Mesendoderm (in vitro differentiated cells): Measurements from ENCODE around the gene IFNA21. TPM values are rescaled to one million over a fixed set of nuclear protein-coding genes. Genes with fewer than 3 reads are reported as not detected.
A peak's percentile ranks its signal among the peaks of the same experiment; 100 is the strongest.
"Not testable (repeated sequence)": the region's sequence is repeated elsewhere in the genome, so short reads cannot be mapped to it uniquely, and the experiment has no call there.

Experiments
- DNase-seq: peaks from one replicate; pipeline ENCODE4 v3.0.0; 2013
- H2AK5ac ChIP-seq: 2 replicates; pipeline ENCODE4 v1.6.1; 2013; ENCODE audit warnings: low read length, inconsistent platforms
- H2BK120ac ChIP-seq: 2 replicates; pipeline ENCODE4 v1.6.1; 2013; ENCODE audit warnings: low read depth, mild to moderate bottlenecking, low read length, moderate library complexity, mixed read lengths
- H2BK15ac ChIP-seq: replicated peaks from 2 replicates; pipeline ENCODE4 v1.6.1; 2013; ENCODE audit warnings: low read depth, mild to moderate bottlenecking, moderate library complexity
- H2BK5ac ChIP-seq: 2 replicates; pipeline ENCODE4 v1.6.1; 2013; ENCODE audit warnings: low read length, inconsistent platforms
- H3K18ac ChIP-seq: 2 replicates; pipeline ENCODE4 v1.6.1; 2013; ENCODE audit warnings: mild to moderate bottlenecking, low read length, mixed read lengths
- H3K23ac ChIP-seq: one replicate; pipeline ENCODE4 v1.6.1; 2013; ENCODE audit warnings: low read length
- H3K27ac ChIP-seq: 2 replicates; pipeline ENCODE4 v1.5.1; 2013; ENCODE audit warnings: low read depth, mild to moderate bottlenecking, inconsistent platforms, low read length, moderate library complexity
- H3K27me3 ChIP-seq: 2 replicates; pipeline ENCODE4 v1.6.1; 2013; ENCODE audit warnings: low read length, control low read depth, mild to moderate bottlenecking, inconsistent platforms; ENCODE audit not compliant: insufficient read depth, poor library complexity
- H3K36me3 ChIP-seq: 2 replicates; pipeline ENCODE4 v1.6.1; 2013; ENCODE audit warnings: low read length, inconsistent platforms; ENCODE audit not compliant: control insufficient read depth, insufficient read depth
- H3K4ac ChIP-seq: one replicate; pipeline ENCODE4 v1.6.1; 2013; ENCODE audit warnings: low read depth, mild to moderate bottlenecking, low read length, moderate library complexity
- H3K4me1 ChIP-seq: 2 replicates; pipeline ENCODE4 v1.6.1; 2013; ENCODE audit warnings: low read depth, low read length, inconsistent platforms; ENCODE audit not compliant: control insufficient read depth
- H3K4me2 ChIP-seq: 2 replicates; pipeline ENCODE4 v1.6.1; 2013; ENCODE audit warnings: low read length
- H3K4me3 ChIP-seq: 2 replicates; pipeline ENCODE4 v1.5.1; 2013; ENCODE audit warnings: mild to moderate bottlenecking, low read length
- H3K56ac ChIP-seq: one replicate; pipeline ENCODE4 v1.6.1; 2013; ENCODE audit warnings: low read length
- H3K79me1 ChIP-seq: 2 replicates; pipeline ENCODE4 v1.6.1; 2013; ENCODE audit warnings: low read length, inconsistent platforms
- H3K79me2 ChIP-seq: 2 replicates; pipeline ENCODE4 v1.6.1; 2013; ENCODE audit warnings: mild to moderate bottlenecking, low read length; ENCODE audit not compliant: control insufficient read depth, insufficient read depth
- H3K9ac ChIP-seq: 2 replicates; pipeline ENCODE4 v1.6.1; 2013; ENCODE audit warnings: low read length, inconsistent platforms
- H4K5ac ChIP-seq: one replicate; pipeline ENCODE4 v1.6.1; 2013; ENCODE audit warnings: low read length
- H4K8ac ChIP-seq: one replicate; pipeline ENCODE4 v1.6.1; 2013; ENCODE audit warnings: low read depth, mild to moderate bottlenecking, control low read depth, low read length, moderate library complexity
- WGBS: extraction: QIAGEN DNeasy Blood & Tissue Kit; methylation state at CpG from one replicate; pipeline ENCODE4 v1.1.7; 2013; ENCODE audit warnings: low lambda C conversion rate, missing lambda C conversion rate; ENCODE audit not compliant: insufficient coverage; ENCODE audit errors: extremely low coverage; 5-methylcytosine and 5-hydroxymethylcytosine counted together
- polyA plus RNA-seq, 2 experiments: library from polyadenylated mRNA; stranded (reverse); fragments of 200-250 nt; gene quantifications; one replicate each; pipeline ENCODE4 v1.2.3, GENCODE V29; 2013

The IFNA21 gene
- polyA plus RNA-seq (2013, experiment 1 of 2): not detected
- polyA plus RNA-seq (2013, experiment 2 of 2): not detected

DNA sequence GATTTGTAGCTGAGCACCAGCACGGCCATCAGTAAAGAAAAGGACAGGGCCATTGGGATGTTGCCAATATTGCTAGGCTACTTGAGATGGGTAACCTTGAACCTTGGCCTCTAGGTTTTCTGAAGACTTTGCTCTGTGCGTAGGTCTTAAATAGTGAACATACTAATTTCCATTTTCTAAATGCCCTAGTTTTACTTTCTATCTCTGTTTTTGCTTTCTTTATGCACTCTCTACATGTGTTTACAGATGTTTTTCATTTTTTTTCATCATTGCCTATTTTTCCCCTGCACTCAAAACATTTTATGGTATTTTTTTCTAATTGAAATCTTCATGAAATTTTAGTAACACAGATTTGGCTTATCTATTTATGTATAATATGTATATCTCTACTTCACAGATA, at the start of gene IFNA21:
Gene IFNA21 (minus strand): TSS at position 101 of the 400 bp plus-strand sequence. CDS start 48 bp downstream, at position 53.
- H3K79me1 ChIP-seq, H2BK15ac ChIP-seq, H3K18ac ChIP-seq, H3K56ac ChIP-seq, H2AK5ac ChIP-seq, H3K9ac ChIP-seq, H3K23ac ChIP-seq, H3K36me3 ChIP-seq, H3K4ac ChIP-seq, H3K27ac ChIP-seq, H2BK120ac ChIP-seq, H3K4me1 ChIP-seq, H4K5ac ChIP-seq, DNase-seq, H3K27me3 ChIP-seq, H2BK5ac ChIP-seq, H3K4me2 ChIP-seq, H3K4me3 ChIP-seq, H4K8ac ChIP-seq, H3K79me2 ChIP-seq: not testable (repeated sequence)
- no CpG with 5 or more reads among the region's 2 CpGs for WGBS

DNA sequence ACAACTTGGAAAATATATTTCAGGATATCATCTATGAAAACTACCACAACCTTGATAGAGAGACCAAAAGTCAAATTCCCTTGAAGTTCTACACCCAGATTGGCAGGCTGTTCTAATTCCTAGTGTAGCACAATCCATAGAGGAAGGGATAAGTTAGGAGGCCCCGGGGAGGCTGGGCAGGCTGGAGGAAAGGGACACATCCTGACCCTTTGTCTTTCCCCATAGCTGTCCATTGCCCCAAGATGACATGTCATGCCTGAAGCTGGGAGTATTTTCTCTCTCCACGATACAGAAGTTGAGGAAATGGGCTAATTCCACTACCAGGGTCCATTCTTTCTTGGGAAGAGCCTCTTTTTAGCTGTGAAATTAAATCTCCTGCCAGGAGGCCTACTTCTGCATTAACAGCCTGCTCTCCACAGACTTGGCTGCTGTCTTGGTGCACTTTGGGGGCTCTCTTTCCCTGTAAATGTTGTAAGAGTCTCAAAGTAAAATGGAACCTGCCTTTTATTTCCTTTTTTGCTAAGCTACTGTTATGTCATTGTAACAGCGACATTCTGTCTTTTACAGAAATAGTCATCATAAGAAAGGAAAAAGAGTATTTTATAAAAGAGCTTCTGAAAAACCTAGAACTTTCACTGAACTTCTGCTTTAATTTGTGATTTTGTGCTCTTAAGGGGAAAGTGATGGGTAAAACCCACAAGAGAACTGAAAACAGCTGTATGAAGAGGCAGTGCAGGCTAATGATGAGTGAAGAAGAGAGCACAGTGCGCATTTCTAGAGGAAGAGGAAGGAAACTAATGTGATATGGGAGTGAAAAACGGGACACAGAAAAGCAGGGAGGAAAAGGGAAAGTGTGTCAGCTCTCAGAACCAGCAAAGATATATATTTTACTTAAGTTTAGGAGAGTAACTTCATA, 47.2 kb upstream of the IFNA21 start:
- H3K4me2 ChIP-seq, H3K36me3 ChIP-seq, H3K27me3 ChIP-seq, H3K4me3 ChIP-seq, H3K27ac ChIP-seq, H3K79me1 ChIP-seq, H3K79me2 ChIP-seq, H3K4me1 ChIP-seq, H4K5ac ChIP-seq, H3K23ac ChIP-seq, H2AK5ac ChIP-seq, H3K56ac ChIP-seq, H4K8ac ChIP-seq, H2BK5ac ChIP-seq, H3K18ac ChIP-seq, H3K9ac ChIP-seq, H3K4ac ChIP-seq, H2BK120ac ChIP-seq, H2BK15ac ChIP-seq: not testable (repeated sequence)
- WGBS: no CpG with 5 or more reads among the region's 5 CpGs
- DNase-seq: peak; percentile 32

DNA sequence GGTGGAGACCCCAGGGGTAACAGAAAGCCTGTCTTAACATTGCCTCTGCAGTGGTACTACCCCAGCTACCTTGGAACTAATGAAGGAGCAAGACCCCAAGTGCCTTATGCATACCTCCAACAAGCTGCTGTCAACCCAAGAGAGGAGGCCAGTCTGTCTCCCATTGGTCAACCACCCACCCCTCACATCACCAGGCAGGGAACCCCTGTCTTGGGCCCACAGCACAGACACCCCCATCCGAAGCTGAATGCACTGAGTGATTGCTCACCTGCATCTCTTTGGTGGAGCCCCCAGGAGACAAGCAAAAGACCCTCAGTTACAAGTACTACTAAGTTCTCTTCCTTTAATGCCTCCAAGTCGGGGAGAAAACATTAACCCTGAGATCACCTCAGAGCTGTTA, 45.7 kb upstream of the IFNA21 start:
- not testable (repeated sequence) for H3K27me3 ChIP-seq, DNase-seq, H3K79me1 ChIP-seq, H3K4me1 ChIP-seq, H3K4me3 ChIP-seq, H2BK5ac ChIP-seq, H3K4me2 ChIP-seq, H3K23ac ChIP-seq, H4K5ac ChIP-seq, H3K9ac ChIP-seq, H4K8ac ChIP-seq, H3K56ac ChIP-seq, H3K4ac ChIP-seq, H2AK5ac ChIP-seq, H3K27ac ChIP-seq, H3K18ac ChIP-seq, H2BK120ac ChIP-seq, H3K36me3 ChIP-seq, H3K79me2 ChIP-seq, H2BK15ac ChIP-seq
- no CpG with 5 or more reads among the region's 2 CpGs for WGBS

DNA sequence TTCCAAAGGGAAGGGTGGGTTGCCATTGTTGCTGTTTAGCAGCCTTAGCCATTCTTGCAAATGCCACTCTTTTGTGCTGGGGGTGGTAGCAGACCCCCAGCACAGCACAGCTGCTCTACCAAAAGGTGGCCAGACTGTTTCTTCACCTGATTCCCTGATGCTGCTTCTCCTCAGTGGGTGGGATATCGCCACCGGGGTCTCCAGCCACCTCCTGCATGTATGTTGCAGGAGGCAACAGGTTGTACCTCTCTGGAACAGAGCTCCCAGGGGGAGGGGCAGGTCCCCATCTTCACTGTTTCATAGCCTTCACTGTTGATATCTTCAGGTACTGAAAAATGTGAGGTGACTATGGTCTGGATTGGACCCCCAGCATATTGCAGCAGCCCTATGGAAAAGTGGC, 44.3 kb upstream of the IFNA21 start:
- not testable (repeated sequence) for H3K9ac ChIP-seq, H2BK15ac ChIP-seq, H4K5ac ChIP-seq, H3K27me3 ChIP-seq, H3K79me2 ChIP-seq, H3K4ac ChIP-seq, DNase-seq, H3K79me1 ChIP-seq, H3K18ac ChIP-seq, H3K4me3 ChIP-seq, H3K23ac ChIP-seq, H2BK5ac ChIP-seq, H3K36me3 ChIP-seq, H3K4me1 ChIP-seq, H2AK5ac ChIP-seq, H3K4me2 ChIP-seq, H3K27ac ChIP-seq, H2BK120ac ChIP-seq, H4K8ac ChIP-seq, H3K56ac ChIP-seq
- WGBS: no CpG with 5 or more reads among the region's 2 CpGs

GRCh38 chr9:21210311-21210710, 43.9 kb upstream of the IFNA21 start:
- Histone ChIP-seq H2AK5ac (no peak overlapping the region), H2BK120ac (no peak overlapping the region), H3K36me3 (no peaks in the 10 kb centered on the region), H2BK5ac (no peak overlapping the region), H3K9ac (no peak overlapping the region), H3K4me1 (no peaks in the 10 kb centered on the region), H3K18ac (no peak overlapping the region), H4K8ac (no peak overlapping the region), H3K23ac (no peak overlapping the region), H2BK15ac (no peak overlapping the region), H3K4ac (no peak overlapping the region), H3K4me3 (no peak overlapping the region), H3K27ac (no peak overlapping the region), H3K4me2 (no peak overlapping the region), H3K56ac (no peak overlapping the region), H3K27me3 (no peaks in the 10 kb centered on the region), H3K79me1 (no peaks in the 10 kb centered on the region), H4K5ac (no peak overlapping the region), H3K79me2 (no peaks in the 10 kb centered on the region)
- no peak for DNase-seq
- no CpG with 5 or more reads among the region's 7 CpGs for WGBS
